MM.1S (cell line): ENCODE results near the gene CERKL.

ENCODE experiments used
- DNase-seq: peaks from one replicate; pipeline ENCODE4 v3.0.0-alpha.2; 2015
- H2AFZ ChIP-seq: fragments of 300-600 bp; sonication (generic); 2 replicates; pipeline ENCODE4 v1.6.0; 2016; ENCODE audit warnings: antibody characterized with exemption, low read length
- H3F3A ChIP-seq: fragments of 300-600 bp; sonication (generic); 2 replicates; pipeline ENCODE4 v1.6.1; 2016; ENCODE audit warnings: mild to moderate bottlenecking, antibody characterized with exemption, low read length, moderate library complexity, mixed read lengths; ENCODE audit not compliant: insufficient read depth
- H3K27ac ChIP-seq: fragments of 300-600 bp; sonication (generic); 2 replicates; pipeline ENCODE4 v1.5.1; 2016; ENCODE audit warnings: mild to moderate bottlenecking, low read length
- H3K27me3 ChIP-seq: fragments of 300-600 bp; sonication (generic); replicated peaks from 2 replicates; pipeline ENCODE4 v1.6.0; 2016; ENCODE audit warnings: low read length; ENCODE audit not compliant: insufficient read depth
- H3K36me3 ChIP-seq: fragments of 300-600 bp; sonication (generic); replicated peaks from 2 replicates; pipeline ENCODE4 v1.6.1; 2016; ENCODE audit warnings: mild to moderate bottlenecking, low read length, mixed read lengths; ENCODE audit not compliant: insufficient read depth
- H3K4me1 ChIP-seq: fragments of 300-600 bp; sonication (generic); 2 replicates; pipeline ENCODE4 v1.6.1; 2016; ENCODE audit warnings: low read length, mixed read lengths
- H3K4me2 ChIP-seq: fragments of 300-600 bp; sonication (generic); 2 replicates; pipeline ENCODE4 v1.6.0; 2016; ENCODE audit warnings: low read depth, low read length
- H3K4me3 ChIP-seq: fragments of 300-600 bp; sonication (generic); 2 replicates; pipeline ENCODE4 v1.5.1; 2016; ENCODE audit warnings: low read length, mixed read lengths
- H3K79me2 ChIP-seq: fragments of 300-600 bp; sonication (generic); 2 replicates; pipeline ENCODE4 v1.6.1; 2016; ENCODE audit warnings: mixed run types, low read length, mixed read lengths
- H3K9ac ChIP-seq: fragments of 300-600 bp; sonication (generic); 2 replicates; pipeline ENCODE4 v1.6.1; 2016; ENCODE audit warnings: low read length, mixed read lengths
- H3K9me2 ChIP-seq: fragments of 300-600 bp; sonication (generic); replicated peaks from 2 replicates; pipeline ENCODE4 v1.6.1; 2016; ENCODE audit warnings: mild to moderate bottlenecking, low read length, mixed read lengths; ENCODE audit not compliant: insufficient read depth
- H3K9me3 ChIP-seq: fragments of 300-600 bp; sonication (generic); replicated peaks from 2 replicates; pipeline ENCODE4 v1.6.1; 2016; ENCODE audit warnings: mild to moderate bottlenecking, low read length, mixed read lengths; ENCODE audit not compliant: insufficient read depth
- H4K20me1 ChIP-seq: fragments of 300-600 bp; sonication (generic); 2 replicates; pipeline ENCODE4 v1.6.1; 2016; ENCODE audit warnings: mild to moderate bottlenecking, low read length, moderate library complexity, mixed read lengths; ENCODE audit not compliant: insufficient read depth
- EZH2 ChIP-seq: fragments of 300-600 bp; sonication (generic); optimal IDR thresholded peaks from 2 replicates; pipeline ENCODE3; 2017; ENCODE audit warnings: low read depth, mild to moderate bottlenecking, antibody characterized with exemption, low read length, mixed read lengths
- EZH2phosphoT487 ChIP-seq: fragments of 300-600 bp; sonication (generic); IDR thresholded peaks from 2 replicates; pipeline ENCODE4 v1.6.1; 2018; ENCODE audit warnings: antibody characterized with exemption, low read length
- TF ChIP-seq, protein P1 (sequence below): fragments of 300-600 bp; sonication (generic); IDR thresholded peaks from 2 replicates; pipeline ENCODE4 v1.5.1; 2016; ENCODE audit warnings: antibody characterized with exemption, low read length, mixed read lengths

CERKL gene

DNA sequence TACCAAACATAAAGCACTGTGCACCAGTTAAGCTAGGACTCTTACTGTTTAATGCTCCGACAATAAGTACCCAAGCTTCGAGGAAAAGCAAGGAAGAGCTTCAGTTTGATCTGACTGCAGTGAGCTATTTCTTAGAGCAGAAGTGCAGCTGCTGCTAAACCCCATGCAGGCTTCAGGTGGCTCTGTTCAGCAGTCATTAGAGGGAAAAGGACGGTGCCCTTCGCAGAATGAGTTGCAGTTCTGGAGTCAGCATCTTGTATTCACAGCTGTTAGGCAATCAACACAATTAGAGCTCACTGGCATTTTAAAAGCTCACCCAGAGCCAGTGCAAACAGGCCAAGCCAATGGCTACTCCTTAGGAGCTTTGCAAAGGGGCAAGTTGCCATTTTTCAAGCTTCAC is 1.5 kb upstream of the CERKL start:
- no peak overlapping the region for H3K4me3 ChIP-seq
- H3K36me3 ChIP-seq = no peaks in the 10 kb centered on the region
- DNase-seq = no peak
- H3K79me2 ChIP-seq = no peaks in the 10 kb centered on the region
- H3K9me2 ChIP-seq = no peaks in the 10 kb centered on the region
- H3K27me3 ChIP-seq = no peaks in the 10 kb centered on the region
- no peak for TF ChIP-seq EZH2
- TF ChIP-seq, protein P1, sequence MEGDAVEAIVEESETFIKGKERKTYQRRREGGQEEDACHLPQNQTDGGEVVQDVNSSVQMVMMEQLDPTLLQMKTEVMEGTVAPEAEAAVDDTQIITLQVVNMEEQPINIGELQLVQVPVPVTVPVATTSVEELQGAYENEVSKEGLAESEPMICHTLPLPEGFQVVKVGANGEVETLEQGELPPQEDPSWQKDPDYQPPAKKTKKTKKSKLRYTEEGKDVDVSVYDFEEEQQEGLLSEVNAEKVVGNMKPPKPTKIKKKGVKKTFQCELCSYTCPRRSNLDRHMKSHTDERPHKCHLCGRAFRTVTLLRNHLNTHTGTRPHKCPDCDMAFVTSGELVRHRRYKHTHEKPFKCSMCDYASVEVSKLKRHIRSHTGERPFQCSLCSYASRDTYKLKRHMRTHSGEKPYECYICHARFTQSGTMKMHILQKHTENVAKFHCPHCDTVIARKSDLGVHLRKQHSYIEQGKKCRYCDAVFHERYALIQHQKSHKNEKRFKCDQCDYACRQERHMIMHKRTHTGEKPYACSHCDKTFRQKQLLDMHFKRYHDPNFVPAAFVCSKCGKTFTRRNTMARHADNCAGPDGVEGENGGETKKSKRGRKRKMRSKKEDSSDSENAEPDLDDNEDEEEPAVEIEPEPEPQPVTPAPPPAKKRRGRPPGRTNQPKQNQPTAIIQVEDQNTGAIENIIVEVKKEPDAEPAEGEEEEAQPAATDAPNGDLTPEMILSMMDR = no peak
- TF ChIP-seq EZH2phosphoT487 = no peak
- H3K9ac ChIP-seq = no peak overlapping the region
- H4K20me1 ChIP-seq = no peaks in the 10 kb centered on the region
- H3K4me1 ChIP-seq = peaks cover 3% of the 10 kb centered on the region; the same call in 1 of the 2 replicates
- H3K4me2 ChIP-seq = no peak overlapping the region
- no peak overlapping the region for H3K27ac ChIP-seq
- peaks cover 3% of the 10 kb centered on the region; the same call in 1 of the 2 replicates for H3F3A ChIP-seq
- no peak overlapping the region for H2AFZ ChIP-seq
- H3K9me3 ChIP-seq = no peaks in the 10 kb centered on the region

DNA sequence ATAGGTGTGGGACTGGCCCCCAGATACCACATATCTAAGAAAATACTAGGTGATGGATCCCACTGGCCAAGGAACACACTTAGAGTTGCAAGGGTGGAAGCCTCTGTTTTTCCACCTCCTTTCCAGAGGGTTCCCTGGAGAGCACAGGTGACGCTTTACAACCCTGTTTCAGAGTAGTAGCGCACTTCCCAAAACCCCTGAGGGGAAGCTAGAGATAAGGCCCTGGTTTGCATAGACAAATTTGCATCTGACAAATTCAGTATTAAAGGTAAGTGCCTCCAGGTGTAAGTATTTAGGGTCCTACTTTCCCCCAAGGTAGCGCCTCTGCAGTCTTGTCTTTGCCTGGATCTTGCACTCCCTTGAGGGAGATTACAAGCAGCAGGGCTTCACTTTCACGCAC is 474 bp upstream of the CERKL start:
- H3K9me3 ChIP-seq = no peaks in the 10 kb centered on the region
- no peaks in the 10 kb centered on the region for H3K9me2 ChIP-seq
- no peak overlapping the region for H3K9ac ChIP-seq
- H3K4me2 ChIP-seq = peak overlapping the region; percentile 81
- H3K27ac ChIP-seq = no peak overlapping the region
- H3K4me3 ChIP-seq = peak overlapping the region; percentile 74
- DNase-seq = no peak
- peaks cover 3% of the 10 kb centered on the region; the same call in 1 of the 2 replicates for H3K4me1 ChIP-seq
- no peaks in the 10 kb centered on the region for H3K27me3 ChIP-seq
- no peak for TF ChIP-seq EZH2phosphoT487
- TF ChIP-seq, protein P1 = no peak
- TF ChIP-seq EZH2 = no peak
- H3K79me2 ChIP-seq = no peaks in the 10 kb centered on the region
- no peaks in the 10 kb centered on the region for H3K36me3 ChIP-seq
- H3F3A ChIP-seq = peaks cover 3% of the 10 kb centered on the region; the same call in 1 of the 2 replicates
- peak overlapping the region; percentile 83 for H2AFZ ChIP-seq
- no peaks in the 10 kb centered on the region for H4K20me1 ChIP-seq

DNA sequence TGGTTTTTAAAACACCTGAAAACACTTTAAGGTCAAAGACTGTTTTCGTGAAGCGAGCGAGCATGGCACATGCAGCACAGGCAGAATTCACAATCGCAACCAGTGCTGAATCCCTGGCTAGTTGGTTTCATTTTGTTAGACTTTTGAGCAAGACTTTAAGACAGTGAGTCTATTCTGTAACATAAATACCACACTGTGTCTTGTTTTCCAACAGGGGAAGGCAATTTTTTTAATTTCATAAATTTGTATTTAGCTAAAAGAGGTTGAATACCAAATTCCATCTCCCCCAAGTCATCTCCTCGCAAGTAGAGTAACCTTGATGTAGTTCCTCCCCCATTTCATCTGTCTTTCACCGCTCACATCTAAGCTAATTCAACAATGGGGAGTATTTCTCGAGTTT is 1.4 kb downstream of the CERKL start:
- H3K9me2 ChIP-seq = no peaks in the 10 kb centered on the region
- H4K20me1 ChIP-seq = no peaks in the 10 kb centered on the region
- H3K4me3 ChIP-seq = no peak overlapping the region
- no peak for DNase-seq
- H3K9me3 ChIP-seq = no peaks in the 10 kb centered on the region
- peaks cover 3% of the 10 kb centered on the region; the same call in 1 of the 2 replicates for H3K4me1 ChIP-seq
- peak overlapping the region; percentile 81; the same call in 1 of the 2 replicates for H3K4me2 ChIP-seq
- H3K79me2 ChIP-seq = no peaks in the 10 kb centered on the region
- peaks cover 3% of the 10 kb centered on the region; the same call in 1 of the 2 replicates for H3F3A ChIP-seq
- no peak overlapping the region for H2AFZ ChIP-seq
- H3K9ac ChIP-seq = no peak overlapping the region
- no peaks in the 10 kb centered on the region for H3K27me3 ChIP-seq
- no peak overlapping the region for H3K27ac ChIP-seq
- TF ChIP-seq, protein P1 = no peak
- TF ChIP-seq EZH2phosphoT487 (no peak), EZH2 (no peak)
- no peaks in the 10 kb centered on the region for H3K36me3 ChIP-seq
